ENCODE data around the gene PTH1R. TPM values are rescaled to one million over a fixed set of nuclear protein-coding genes. Genes with fewer than 3 reads are reported as not detected.

The PTH1R gene
- polyA plus RNA-seq, 2 donors: 2.0 to 3.3 TPM

DNA sequence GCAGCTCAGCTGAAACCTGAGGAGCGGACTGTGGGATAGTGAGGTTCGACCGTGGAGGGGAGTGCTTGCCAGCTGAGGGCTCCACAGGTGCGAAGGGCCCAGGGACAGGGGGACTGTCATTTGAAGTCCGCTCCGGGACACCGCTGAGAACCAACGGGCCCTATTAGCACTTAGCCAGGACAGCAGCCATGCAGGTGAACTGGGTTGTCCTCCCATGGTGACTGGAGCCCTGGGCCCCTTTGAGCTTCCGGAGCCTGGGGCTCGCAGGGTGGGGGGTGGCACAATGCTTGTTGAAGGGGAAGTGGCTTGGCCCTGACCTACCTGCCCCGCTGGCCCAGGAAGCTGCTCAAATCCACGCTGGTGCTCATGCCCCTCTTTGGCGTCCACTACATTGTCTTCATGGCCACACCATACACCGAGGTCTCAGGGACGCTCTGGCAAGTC, 24.7 kb downstream of the PTH1R start:
- 91 to 93% methylated on average over 15 of the region's 15 CpGs for WGBS, 2 donors
- no peaks in the 10 kb centered on the region for H3K27me3 ChIP-seq (ENCODE audit: control insufficient read depth in 1 of 2, insufficient read depth in 2 of 2, low read length in 2 of 2)
- no peak overlapping the region for H3K27ac ChIP-seq (ENCODE audit: low read depth in 2 of 2, low read length in 1 of 2)
- H3K4me3 ChIP-seq (ENCODE audit: low read depth in 1 of 2, low read length in 2 of 2): no peak overlapping the region
- peaks cover 0 to 7% of the 10 kb centered on the region in 2 donors for H3K4me1 ChIP-seq (ENCODE audit: control insufficient read depth in 2 of 2, insufficient read depth in 2 of 2, low read length in 1 of 2)
- H3K36me3 ChIP-seq (ENCODE audit: control insufficient read depth in 2 of 2, insufficient read depth in 2 of 2, low read length in 1 of 2): no peaks in the 10 kb centered on the region
- no peaks in the 10 kb centered on the region for H3K9me3 ChIP-seq (ENCODE audit: control insufficient read depth in 2 of 2, insufficient read depth in 1 of 2, low read depth in 1 of 2, low read length in 1 of 2)

DNA sequence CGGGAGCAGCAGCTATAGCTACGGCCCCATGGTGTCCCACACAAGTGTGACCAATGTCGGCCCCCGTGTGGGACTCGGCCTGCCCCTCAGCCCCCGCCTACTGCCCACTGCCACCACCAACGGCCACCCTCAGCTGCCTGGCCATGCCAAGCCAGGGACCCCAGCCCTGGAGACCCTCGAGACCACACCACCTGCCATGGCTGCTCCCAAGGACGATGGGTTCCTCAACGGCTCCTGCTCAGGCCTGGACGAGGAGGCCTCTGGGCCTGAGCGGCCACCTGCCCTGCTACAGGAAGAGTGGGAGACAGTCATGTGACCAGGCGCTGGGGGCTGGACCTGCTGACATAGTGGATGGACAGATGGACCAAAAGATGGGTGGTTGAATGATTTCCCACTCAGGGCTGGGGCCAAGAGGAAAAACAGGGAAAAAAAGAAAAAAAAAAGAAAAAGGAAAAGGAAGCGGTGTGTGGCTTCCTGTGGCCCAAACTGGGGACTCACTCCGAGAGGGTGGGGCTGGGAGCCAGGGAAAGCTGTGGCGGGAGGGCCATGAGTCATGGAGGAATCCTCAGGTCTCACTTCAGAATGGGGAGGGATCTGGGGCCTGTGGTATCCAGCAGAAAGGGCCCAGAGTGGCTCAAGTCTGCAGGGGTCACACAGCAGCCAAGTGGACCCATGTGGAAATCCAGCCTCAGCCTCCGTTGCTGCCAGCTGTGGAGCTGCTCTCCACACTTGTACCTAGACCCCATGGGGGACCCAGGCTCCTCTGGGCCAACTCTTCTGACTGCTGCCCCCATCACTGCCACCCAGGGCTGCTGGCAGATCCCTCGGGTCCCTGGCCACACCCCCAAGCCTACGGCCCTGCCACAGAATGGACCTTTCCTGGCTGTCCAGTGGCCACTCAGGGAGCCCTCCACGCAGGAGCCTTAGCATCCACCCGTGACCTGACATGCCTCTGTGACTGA, 26.1 kb downstream of the PTH1R start:
- Histone ChIP-seq H3K27ac (ENCODE audit: low read depth in 2 of 2, low read length in 1 of 2) (no peak overlapping the region), H3K36me3 (ENCODE audit: control insufficient read depth in 2 of 2, insufficient read depth in 2 of 2, low read length in 1 of 2) (no peaks in the 10 kb centered on the region), H3K4me3 (ENCODE audit: low read depth in 1 of 2, low read length in 2 of 2) (no peak overlapping the region), H3K27me3 (ENCODE audit: control insufficient read depth in 1 of 2, insufficient read depth in 2 of 2, low read length in 2 of 2) (no peaks in the 10 kb centered on the region), H3K4me1 (ENCODE audit: control insufficient read depth in 2 of 2, insufficient read depth in 2 of 2, low read length in 1 of 2) (peaks cover 0 to 9% of the 10 kb centered on the region in 2 donors), H3K9me3 (ENCODE audit: control insufficient read depth in 2 of 2, insufficient read depth in 1 of 2, low read depth in 1 of 2, low read length in 1 of 2) (peaks cover 0 to 2% of the 10 kb centered on the region in 2 donors)
- WGBS, 2 donors: 77 to 82% methylated on average over 21 of the region's 21 CpGs

DNA sequence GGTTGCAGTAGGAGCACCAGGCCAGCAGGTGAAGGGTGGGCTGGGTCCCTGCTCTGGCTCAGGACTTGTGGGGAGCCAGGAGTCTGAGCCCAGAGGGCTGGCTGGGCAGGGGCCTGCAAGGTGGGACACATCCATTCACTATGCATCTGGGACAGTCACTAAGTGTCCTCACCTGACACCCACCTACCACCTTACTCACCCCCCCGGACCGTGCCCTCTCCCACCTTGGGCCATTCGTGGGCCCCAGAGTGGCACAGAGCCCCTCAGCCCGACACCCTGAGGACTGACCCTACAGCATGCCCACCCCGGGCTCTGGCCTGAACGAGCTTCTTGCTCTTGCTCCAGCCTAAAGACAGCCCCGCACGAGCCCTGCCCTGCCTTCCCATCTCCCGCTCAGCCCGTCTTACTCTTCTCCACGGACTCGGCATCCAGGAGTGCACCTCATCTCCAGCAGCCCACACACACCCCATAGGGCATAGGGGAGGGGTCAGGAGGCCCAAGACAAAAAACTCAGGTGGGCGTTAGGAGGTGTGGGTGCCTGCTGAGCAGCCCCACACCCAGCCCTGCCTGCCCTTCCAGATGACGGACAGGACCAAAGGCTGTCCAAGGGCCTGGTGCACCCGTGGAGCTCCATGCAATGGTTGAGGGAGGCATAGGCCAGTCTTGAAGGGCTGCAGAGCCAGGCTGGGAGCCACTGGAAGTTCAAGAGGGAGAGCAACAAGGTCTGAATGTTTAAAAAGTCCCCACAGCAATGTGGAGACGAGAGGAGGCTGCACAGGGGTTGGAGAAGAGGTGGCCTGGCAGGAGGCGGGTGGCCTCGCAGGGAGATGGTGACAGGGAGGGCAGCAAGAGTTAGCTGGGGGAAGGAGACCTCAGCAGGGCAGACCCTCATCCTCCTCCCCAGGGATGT, 27.0 kb downstream of the PTH1R start:
- H3K27ac ChIP-seq (ENCODE audit: low read depth in 2 of 2, low read length in 1 of 2): no peak overlapping the region
- 83% methylated on average over 18 of the region's 18 CpGs for WGBS, 2 donors
- H3K27me3 ChIP-seq (ENCODE audit: control insufficient read depth in 1 of 2, insufficient read depth in 2 of 2, low read length in 2 of 2): no peaks in the 10 kb centered on the region
- no peak overlapping the region for H3K4me3 ChIP-seq (ENCODE audit: low read depth in 1 of 2, low read length in 2 of 2)
- peaks cover 4 to 15% of the 10 kb centered on the region in 2 donors for H3K4me1 ChIP-seq (ENCODE audit: control insufficient read depth in 2 of 2, insufficient read depth in 2 of 2, low read length in 1 of 2)
- H3K9me3 ChIP-seq (ENCODE audit: control insufficient read depth in 2 of 2, insufficient read depth in 1 of 2, low read depth in 1 of 2, low read length in 1 of 2): peaks cover 0 to 2% of the 10 kb centered on the region in 2 donors
- H3K36me3 ChIP-seq (ENCODE audit: control insufficient read depth in 2 of 2, insufficient read depth in 2 of 2, low read length in 1 of 2): no peaks in the 10 kb centered on the region

DNA sequence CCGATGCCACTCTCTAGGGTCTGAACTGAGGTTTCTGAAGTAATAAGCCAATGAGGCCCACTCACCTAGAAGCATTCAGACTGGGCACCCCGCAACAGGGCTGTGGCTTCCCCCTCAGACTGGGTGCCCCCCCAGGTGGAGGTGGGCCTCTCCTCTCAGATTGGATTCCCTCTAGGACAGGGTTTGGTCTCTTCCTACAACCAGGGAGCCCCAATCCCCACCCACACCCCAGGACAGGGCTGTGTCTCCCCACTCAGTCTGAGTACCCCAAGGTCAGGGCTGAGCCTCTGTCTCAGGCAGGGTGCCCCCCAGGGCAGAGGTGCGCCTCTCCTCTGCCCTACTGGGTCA, 27.7 kb downstream of the PTH1R start:
- H3K27me3 ChIP-seq (ENCODE audit: control insufficient read depth in 1 of 2, insufficient read depth in 2 of 2, low read length in 2 of 2): no peaks in the 10 kb centered on the region
- 86 to 88% methylated on average over 3 of the region's 3 CpGs for WGBS, 2 donors
- H3K9me3 ChIP-seq (ENCODE audit: control insufficient read depth in 2 of 2, insufficient read depth in 1 of 2, low read depth in 1 of 2, low read length in 1 of 2): peaks cover 0 to 2% of the 10 kb centered on the region in 2 donors
- H3K4me1 ChIP-seq (ENCODE audit: control insufficient read depth in 2 of 2, insufficient read depth in 2 of 2, low read length in 1 of 2): peaks cover 4 to 19% of the 10 kb centered on the region in 2 donors
- H3K36me3 ChIP-seq (ENCODE audit: control insufficient read depth in 2 of 2, insufficient read depth in 2 of 2, low read length in 1 of 2): no peaks in the 10 kb centered on the region
- no peak overlapping the region for H3K27ac ChIP-seq (ENCODE audit: low read depth in 2 of 2, low read length in 1 of 2)
- no peak overlapping the region for H3K4me3 ChIP-seq (ENCODE audit: low read depth in 1 of 2, low read length in 2 of 2)

DNA sequence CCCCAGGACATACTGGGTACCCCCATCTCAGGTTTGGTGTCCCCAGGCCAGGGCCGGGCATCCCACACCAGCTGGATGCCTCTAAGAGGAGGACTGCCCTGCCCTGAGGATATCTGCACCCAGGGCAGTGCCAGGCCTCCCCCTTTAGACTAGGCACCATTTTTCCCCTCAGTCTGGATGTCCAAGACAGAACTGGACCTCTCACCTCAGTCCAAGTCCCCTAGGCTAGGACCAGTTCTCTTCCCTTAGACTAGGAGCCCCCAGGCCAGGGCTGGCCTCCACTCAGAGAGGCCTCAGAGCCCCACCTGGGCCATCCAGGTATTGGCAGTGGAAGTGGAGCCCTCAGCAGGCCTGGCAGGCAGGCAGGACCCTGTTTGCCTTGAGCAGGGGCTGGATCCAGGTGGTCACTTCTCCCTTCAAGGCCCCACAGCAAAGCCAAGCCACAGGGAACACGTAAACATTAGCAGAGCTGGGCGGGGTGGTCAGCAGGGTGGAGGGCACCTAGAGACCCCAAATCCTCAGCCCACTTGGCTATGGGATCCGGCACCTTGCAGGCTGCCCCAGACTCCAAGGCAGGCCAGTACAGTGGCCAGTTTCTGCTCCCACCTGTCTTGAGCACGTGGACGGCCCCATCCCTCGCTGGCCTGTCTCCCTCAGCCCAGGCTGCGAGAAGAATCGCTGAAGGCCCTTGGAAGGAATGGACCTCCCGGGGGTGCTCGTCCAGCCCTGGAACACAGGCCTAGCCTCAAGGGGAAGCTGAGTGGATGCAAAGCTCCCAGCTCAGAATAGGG, 28.3 kb downstream of the PTH1R start:
- WGBS, 2 donors: 82 to 84% methylated on average over 11 of the region's 11 CpGs
- H3K36me3 ChIP-seq (ENCODE audit: control insufficient read depth in 2 of 2, insufficient read depth in 2 of 2, low read length in 1 of 2): no peaks in the 10 kb centered on the region

DNA sequence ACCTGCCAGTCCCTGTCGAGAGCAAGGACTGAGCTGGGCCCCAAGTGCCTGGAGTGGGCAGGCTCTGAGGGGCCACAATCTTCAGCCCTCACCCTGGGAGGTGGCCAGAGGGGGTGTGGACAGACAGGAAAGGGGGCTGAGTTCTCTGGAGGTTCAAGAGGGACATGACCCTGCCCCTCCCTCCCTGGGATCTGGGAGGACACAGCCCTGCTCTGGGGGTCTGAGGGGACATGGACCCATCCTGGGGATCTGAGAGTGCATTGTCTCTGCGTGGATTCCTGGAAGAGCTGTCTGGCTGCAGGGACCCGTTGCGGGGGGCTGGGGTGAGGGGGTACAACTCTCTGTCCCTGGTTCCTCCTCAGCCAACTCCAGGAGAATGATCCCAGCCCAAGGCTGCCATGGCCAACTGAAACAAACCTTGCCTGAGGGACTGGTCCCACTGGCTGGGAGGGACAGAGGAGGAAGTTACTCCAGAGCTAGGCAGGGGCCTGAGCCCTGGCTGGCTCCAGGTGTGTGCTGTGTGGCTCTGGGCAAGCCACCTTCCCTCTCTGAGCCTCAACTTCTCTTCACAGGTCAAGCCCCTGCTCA, 29.0 kb downstream of the PTH1R start:
- peaks cover 4 to 19% of the 10 kb centered on the region in 2 donors for H3K4me1 ChIP-seq (ENCODE audit: control insufficient read depth in 2 of 2, insufficient read depth in 2 of 2, low read length in 1 of 2)
- H3K27me3 ChIP-seq (ENCODE audit: control insufficient read depth in 1 of 2, insufficient read depth in 2 of 2, low read length in 2 of 2): no peaks in the 10 kb centered on the region
- 73 to 77% methylated on average over 4 of the region's 4 CpGs for WGBS, 2 donors
- no peak overlapping the region for H3K27ac ChIP-seq (ENCODE audit: low read depth in 2 of 2, low read length in 1 of 2)
- peaks cover 0 to 2% of the 10 kb centered on the region in 2 donors for H3K9me3 ChIP-seq (ENCODE audit: control insufficient read depth in 2 of 2, insufficient read depth in 1 of 2, low read depth in 1 of 2, low read length in 1 of 2)
- no peak overlapping the region for H3K4me3 ChIP-seq (ENCODE audit: low read depth in 1 of 2, low read length in 2 of 2)
- H3K36me3 ChIP-seq (ENCODE audit: control insufficient read depth in 2 of 2, insufficient read depth in 2 of 2, low read length in 1 of 2): no peaks in the 10 kb centered on the region

More for the DNA sequence above, 28.3 kb downstream of the PTH1R start:
- H3K4me3 ChIP-seq (ENCODE audit: low read depth in 1 of 2, low read length in 2 of 2): no peak overlapping the region
- no peak overlapping the region for H3K27ac ChIP-seq (ENCODE audit: low read depth in 2 of 2, low read length in 1 of 2)
- H3K27me3 ChIP-seq (ENCODE audit: control insufficient read depth in 1 of 2, insufficient read depth in 2 of 2, low read length in 2 of 2): no peaks in the 10 kb centered on the region
- peaks cover 4 to 19% of the 10 kb centered on the region in 2 donors for H3K4me1 ChIP-seq (ENCODE audit: control insufficient read depth in 2 of 2, insufficient read depth in 2 of 2, low read length in 1 of 2)
- peaks cover 0 to 2% of the 10 kb centered on the region in 2 donors for H3K9me3 ChIP-seq (ENCODE audit: control insufficient read depth in 2 of 2, insufficient read depth in 1 of 2, low read depth in 1 of 2, low read length in 1 of 2)

DNA sequence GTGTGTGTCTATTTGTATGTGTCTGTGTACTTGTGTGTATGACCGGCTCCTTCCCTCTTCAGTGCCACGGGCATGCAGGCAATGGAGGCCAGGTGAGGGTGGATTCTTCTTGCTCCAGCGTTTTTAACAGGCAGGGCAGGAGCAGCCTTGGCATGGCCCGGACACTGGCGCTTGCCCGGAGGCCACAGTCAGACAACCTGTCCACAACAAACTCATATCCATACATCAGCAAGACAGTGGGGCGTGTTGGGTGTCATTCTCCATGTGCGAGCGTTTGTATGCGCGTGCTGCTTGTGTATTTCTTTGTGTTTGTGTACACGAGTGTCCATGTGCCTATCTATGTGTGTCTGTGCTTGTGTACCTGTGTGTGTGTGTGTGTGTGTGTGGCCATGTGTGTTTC, 29.8 kb downstream of the PTH1R start:
- H3K36me3 ChIP-seq (ENCODE audit: control insufficient read depth in 2 of 2, insufficient read depth in 2 of 2, low read length in 1 of 2): no peaks in the 10 kb centered on the region
- H3K27me3 ChIP-seq (ENCODE audit: control insufficient read depth in 1 of 2, insufficient read depth in 2 of 2, low read length in 2 of 2): no peaks in the 10 kb centered on the region
- H3K4me1 ChIP-seq (ENCODE audit: control insufficient read depth in 2 of 2, insufficient read depth in 2 of 2, low read length in 1 of 2): peaks cover 4 to 19% of the 10 kb centered on the region in 2 donors
- H3K9me3 ChIP-seq (ENCODE audit: control insufficient read depth in 2 of 2, insufficient read depth in 1 of 2, low read depth in 1 of 2, low read length in 1 of 2): peaks cover 0 to 2% of the 10 kb centered on the region in 2 donors
- no peak overlapping the region for H3K4me3 ChIP-seq (ENCODE audit: low read depth in 1 of 2, low read length in 2 of 2)
- whole genome bisulfite sequencing, 2 donors: 67 to 73% methylated on average over 12 of the region's 12 CpGs
- no peak overlapping the region for H3K27ac ChIP-seq (ENCODE audit: low read depth in 2 of 2, low read length in 1 of 2)

DNA sequence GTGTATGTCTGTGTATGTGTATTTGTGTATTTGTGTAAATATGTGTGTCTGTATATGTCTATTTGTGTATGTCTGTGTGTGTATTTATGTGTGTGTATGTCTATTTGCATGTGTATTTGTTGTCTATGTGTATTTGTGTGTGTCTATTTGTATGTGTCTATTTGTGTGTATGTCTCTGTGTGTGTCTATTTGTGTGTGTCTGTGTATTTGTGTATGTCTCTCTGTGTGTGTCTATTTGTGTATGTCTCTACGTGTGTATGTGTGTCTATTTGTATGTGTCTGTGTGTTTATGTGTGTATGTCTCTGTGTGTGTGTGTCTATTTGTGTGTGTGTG, 30.4 kb downstream of the PTH1R start:
- Histone ChIP-seq H3K9me3 (ENCODE audit: control insufficient read depth in 2 of 2, insufficient read depth in 1 of 2, low read depth in 1 of 2, low read length in 1 of 2) (peaks cover 0 to 2% of the 10 kb centered on the region in 2 donors), H3K36me3 (ENCODE audit: control insufficient read depth in 2 of 2, insufficient read depth in 2 of 2, low read length in 1 of 2) (no peaks in the 10 kb centered on the region), H3K27me3 (ENCODE audit: control insufficient read depth in 1 of 2, insufficient read depth in 2 of 2, low read length in 2 of 2) (no peaks in the 10 kb centered on the region), H3K4me1 (ENCODE audit: control insufficient read depth in 2 of 2, insufficient read depth in 2 of 2, low read length in 1 of 2) (peaks cover 4 to 19% of the 10 kb centered on the region in 2 donors), H3K27ac (ENCODE audit: low read depth in 2 of 2, low read length in 1 of 2) (no peak overlapping the region), H3K4me3 (ENCODE audit: low read depth in 1 of 2, low read length in 2 of 2) (no peak overlapping the region)
- WGBS, 2 donors: 16 to 28% methylated on average over 1 of the region's 1 CpG

All from esophagus (tissue), 2 donors.